Epithelial cell of esophagus (primary cell): ENCODE data around the gene PMEPA1.

Source experiments
- DNase-seq: peaks from one replicate; pipeline ENCODE4 v3.0.0; 2010; ENCODE audit warnings: low read depth
- H3K4me3 ChIP-seq: 2 replicates; pipeline ENCODE4 v1.5.1; 2011; ENCODE audit warnings: mild to moderate bottlenecking, low read length, control low read depth
- CTCF ChIP-seq: IDR thresholded peaks from 2 replicates; pipeline ENCODE4 v1.5.1; 2011; ENCODE audit warnings: low read depth, mild to moderate bottlenecking, low read length, control low read depth, inconsistent platforms; ENCODE audit not compliant: insufficient read depth; ENCODE audit errors: missing control alignments

Gene PMEPA1, protein sequence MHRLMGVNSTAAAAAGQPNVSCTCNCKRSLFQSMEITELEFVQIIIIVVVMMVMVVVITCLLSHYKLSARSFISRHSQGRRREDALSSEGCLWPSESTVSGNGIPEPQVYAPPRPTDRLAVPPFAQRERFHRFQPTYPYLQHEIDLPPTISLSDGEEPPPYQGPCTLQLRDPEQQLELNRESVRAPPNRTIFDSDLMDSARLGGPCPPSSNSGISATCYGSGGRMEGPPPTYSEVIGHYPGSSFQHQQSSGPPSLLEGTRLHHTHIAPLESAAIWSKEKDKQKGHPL

DNA sequence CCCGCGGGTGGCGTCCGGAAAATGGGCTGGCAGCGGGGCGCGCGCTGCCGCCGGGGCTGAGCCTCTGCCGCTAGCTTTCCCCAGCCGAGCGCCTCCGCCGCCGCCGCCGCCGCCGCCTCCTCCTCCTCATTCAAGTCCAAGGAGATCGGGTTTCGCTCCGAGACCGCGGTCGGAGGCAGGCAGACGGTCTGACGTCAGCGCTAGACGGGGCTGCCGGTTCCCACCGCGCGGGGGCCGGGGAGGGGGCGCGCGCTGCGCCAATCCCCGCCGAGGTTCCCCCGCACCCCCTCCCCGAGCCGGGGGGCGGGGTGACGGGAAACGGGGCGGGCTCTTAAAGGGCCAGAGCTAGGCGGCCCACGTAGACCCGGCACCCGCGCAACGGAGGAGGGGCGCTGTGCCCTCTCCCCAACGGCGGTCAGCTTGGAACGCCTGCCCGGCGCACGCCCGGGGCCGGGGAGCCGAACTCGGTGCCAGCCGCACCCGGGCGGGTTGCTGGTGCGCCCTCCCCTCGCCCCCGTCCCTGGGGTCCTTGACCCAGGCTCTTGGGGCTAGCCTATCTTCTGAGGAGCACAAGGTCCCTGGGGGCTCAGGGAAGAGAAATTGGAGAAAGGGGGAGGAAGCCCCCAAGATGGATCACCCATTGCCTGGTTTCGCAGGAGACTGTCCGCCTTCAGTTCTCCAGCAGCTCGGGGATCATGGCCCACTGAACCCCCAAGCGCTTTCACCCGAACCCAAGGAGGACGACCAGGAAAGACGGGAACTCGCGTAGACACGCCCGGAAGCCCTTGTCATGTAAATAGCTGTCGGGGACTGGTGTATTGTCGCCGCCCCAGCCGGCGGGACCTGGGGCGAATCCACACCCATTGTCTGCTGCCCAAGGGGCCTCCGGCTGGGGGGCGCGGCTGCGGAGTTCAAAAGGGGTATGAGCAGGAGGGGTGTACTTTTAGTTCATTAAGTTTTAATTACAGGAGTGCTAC lies at the start of gene PMEPA1:
Gene PMEPA1 (minus strand): TSS at position 193 of the 977 bp plus-strand sequence. CDS start 433 bp downstream, outside the sequence.
- H3K4me3 ChIP-seq: peak within 1 kb of the TSS; percentile 75
- peak; percentile 98 for DNase-seq
- no peak for TF ChIP-seq CTCF

GRCh38 chr20:57757767-57758166 lies 48.0 kb upstream of the PMEPA1 start:
- DNase-seq: no peak
- no peak overlapping the region for H3K4me3 ChIP-seq
- no peak for TF ChIP-seq CTCF

DNA sequence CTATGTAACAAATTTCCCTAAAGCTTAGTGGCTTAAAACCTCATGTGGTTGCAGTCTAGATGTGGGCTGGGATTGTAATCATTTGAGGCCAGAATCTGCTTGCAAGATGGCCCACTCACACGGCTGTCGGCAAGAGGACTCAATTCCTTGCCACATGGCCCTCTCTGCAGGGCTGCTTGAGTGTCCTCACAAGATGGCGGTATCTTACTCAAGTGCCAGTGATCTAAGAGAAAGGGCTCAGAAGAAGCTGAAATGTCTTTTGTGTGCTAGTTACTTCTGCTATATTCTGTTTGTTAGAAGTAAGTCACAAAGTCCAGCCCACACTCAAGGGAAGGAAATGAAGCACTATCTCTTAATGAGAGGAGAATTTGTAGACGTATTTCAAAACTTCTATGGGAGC lies 47.1 kb upstream of the PMEPA1 start:
- TF ChIP-seq CTCF: no peak
- no peak overlapping the region for H3K4me3 ChIP-seq
- no peak for DNase-seq

- H3K4me3 ChIP-seq: no peak overlapping the region
- DNase-seq: no peak
- TF ChIP-seq CTCF: no peak
Observed at GRCh38 chr20:57756213-57756612, 46.4 kb upstream of the PMEPA1 start.

DNA sequence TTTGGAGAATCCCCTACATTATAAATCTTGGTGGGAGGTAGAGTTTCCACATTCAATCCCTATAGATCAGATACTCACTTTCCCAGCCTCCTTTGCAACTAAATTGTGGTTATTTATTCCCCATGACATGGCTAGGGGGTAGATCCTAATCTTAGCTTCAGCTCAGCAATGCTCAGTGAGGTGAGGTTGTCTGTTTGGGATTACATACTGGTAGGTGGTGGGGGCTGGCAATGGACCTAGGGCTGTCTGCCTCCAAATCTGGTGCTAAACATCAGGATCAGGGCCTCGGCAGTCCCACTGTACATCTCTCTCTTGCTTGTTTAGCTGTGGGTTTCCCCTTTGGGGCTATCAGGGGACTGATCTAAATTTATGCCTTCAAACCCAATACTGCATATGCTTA lies 45.8 kb upstream of the PMEPA1 start:
- no peak for TF ChIP-seq CTCF
- no peak for DNase-seq
- H3K4me3 ChIP-seq: no peak overlapping the region

DNA sequence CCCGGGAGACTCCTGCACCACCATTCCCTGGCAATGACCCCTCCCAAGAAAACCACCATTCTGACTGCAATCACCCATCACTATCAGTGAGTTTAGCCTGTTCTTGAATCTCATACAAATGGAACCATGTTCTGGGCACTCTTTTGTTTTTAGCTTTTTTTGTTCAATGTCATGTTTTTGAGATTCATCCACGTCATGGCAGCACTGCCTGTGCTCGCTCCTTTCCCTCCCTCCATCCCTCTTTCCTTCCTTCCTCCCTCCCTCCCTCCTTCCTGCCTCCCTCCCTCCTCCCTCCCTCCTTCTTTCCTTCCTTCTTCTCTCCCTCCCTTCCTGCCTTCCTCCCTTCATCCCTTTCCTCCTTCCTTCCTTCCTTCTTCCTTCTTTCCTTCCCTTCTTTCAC lies 44.4 kb upstream of the PMEPA1 start:
- DNase-seq: no peak
- H3K4me3 ChIP-seq: no peak overlapping the region
- no peak for TF ChIP-seq CTCF
